K562 (cell line): Measurements from ENCODE around the gene WIPF3.

Source experiments
- ARID3B ChIP-seq: fragments of 250-450 bp; sonication (Bioruptor Pico); IDR thresholded peaks from 2 replicates; pipeline ENCODE4 v1.4.0; 2020; ENCODE audit warnings: borderline replicate concordance
- BRD9 ChIP-seq: fragments of 450-650 bp; IDR thresholded peaks from 2 replicates; pipeline ENCODE4 v1.6.1; 2018; ENCODE audit warnings: low read depth; ENCODE audit not compliant: partially characterized antibody
- GATAD2B ChIP-seq: fragments of 450-650 bp; IDR thresholded peaks from 2 replicates; pipeline ENCODE4 v1.6.1; 2017; ENCODE audit warnings: mild to moderate bottlenecking, borderline replicate concordance
- SREBF2 ChIP-seq: sonication (generic); formaldehyde crosslinking; IDR thresholded peaks from 2 replicates; pipeline ENCODE4 v1.4.0; 2020; ENCODE audit warnings: mild to moderate bottlenecking, missing genetic modification reagents
- TAF1 ChIP-seq: IDR thresholded peaks from 2 replicates; pipeline ENCODE4 v1.6.1; 2011; ENCODE audit warnings: mild to moderate bottlenecking, low read length, moderate library complexity; ENCODE audit not compliant: insufficient read depth, control insufficient read depth, severe bottlenecking; ENCODE audit errors: extremely low read depth
- ZNF318 ChIP-seq, 2 experiments: fragments of 450-650 bp; IDR thresholded peaks; 2 replicates each; pipeline ENCODE4 v1.6.1; 2016; ENCODE audit warnings: mild to moderate bottlenecking in 2 of 2, borderline replicate concordance in 1 of 2, low read depth in 1 of 2, moderate library complexity in 1 of 2

- TF ChIP-seq BRD9 (no peak), SREBF2 (CRISPR knock-in tag) (no peak), TAF1 (no peak), GATAD2B (no peak), ARID3B (CRISPR knock-in tag) (no peak), ZNF318 (IDR thresholded peaks at IDR 0.05; ENCODE audit: borderline replicate concordance in 1 of 2, low read depth in 1 of 2) (no peak)
Measured at GRCh38 chr7:29891766-29892165, 85.5 kb downstream of the WIPF3 start.
